ENCODE data around the gene GSDMA.

DNA sequence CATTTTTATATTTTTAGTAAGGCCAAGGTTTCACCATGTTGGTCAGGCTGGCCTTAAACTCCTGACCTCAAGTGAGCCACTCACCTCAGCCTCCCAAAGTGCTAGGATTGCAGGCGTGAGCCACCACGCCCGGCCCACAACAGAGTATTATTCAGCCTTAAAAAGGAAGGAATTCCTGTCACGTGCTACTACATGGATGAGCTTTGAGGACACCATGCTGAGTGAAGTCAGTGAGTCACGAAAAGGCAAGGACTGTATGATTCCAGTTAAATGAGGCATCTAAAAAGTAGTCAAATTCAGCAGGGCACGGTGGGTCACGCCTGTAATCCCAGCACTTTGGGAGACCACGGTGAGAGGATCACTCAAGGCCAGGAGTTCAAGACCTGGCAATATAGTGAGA, 62.1 kb downstream of the GSDMA start:
- TF ChIP-seq, protein P1, sequence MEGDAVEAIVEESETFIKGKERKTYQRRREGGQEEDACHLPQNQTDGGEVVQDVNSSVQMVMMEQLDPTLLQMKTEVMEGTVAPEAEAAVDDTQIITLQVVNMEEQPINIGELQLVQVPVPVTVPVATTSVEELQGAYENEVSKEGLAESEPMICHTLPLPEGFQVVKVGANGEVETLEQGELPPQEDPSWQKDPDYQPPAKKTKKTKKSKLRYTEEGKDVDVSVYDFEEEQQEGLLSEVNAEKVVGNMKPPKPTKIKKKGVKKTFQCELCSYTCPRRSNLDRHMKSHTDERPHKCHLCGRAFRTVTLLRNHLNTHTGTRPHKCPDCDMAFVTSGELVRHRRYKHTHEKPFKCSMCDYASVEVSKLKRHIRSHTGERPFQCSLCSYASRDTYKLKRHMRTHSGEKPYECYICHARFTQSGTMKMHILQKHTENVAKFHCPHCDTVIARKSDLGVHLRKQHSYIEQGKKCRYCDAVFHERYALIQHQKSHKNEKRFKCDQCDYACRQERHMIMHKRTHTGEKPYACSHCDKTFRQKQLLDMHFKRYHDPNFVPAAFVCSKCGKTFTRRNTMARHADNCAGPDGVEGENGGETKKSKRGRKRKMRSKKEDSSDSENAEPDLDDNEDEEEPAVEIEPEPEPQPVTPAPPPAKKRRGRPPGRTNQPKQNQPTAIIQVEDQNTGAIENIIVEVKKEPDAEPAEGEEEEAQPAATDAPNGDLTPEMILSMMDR (IDR thresholded peaks at IDR 0.05): no peak
- no peak for TF ChIP-seq POLR2A (IDR thresholded peaks at IDR 0.05)
